Calu3 (cell line): Measurements from ENCODE around the gene ADCY1. TPM values are rescaled to one million over a fixed set of nuclear protein-coding genes. Genes with fewer than 3 reads are reported as not detected.
"Not testable (repeated sequence)": the region's sequence is repeated elsewhere in the genome, so short reads cannot be mapped to it uniquely, and the experiment has no call there.

Experiments used
- Bru-seq: library from RNA; stranded (reverse); fragments of 400-500 nt; gene quantifications from one replicate; lab custom pipeline; 2021; lab: Mats Ljungman, UMichigan
- BruChase-seq, 2 experiments: library from RNA; stranded (reverse); fragments of 400-500 nt; gene quantifications; one replicate each; lab custom pipeline; 2021; lab: Mats Ljungman, UMichigan
- BruUV-seq: library from RNA; stranded (reverse); fragments of 400-500 nt; replicated peaks from 2 replicates; lab custom pipeline; 2021; lab: Mats Ljungman, UMichigan
- CTCF ChIA-PET: fragments of 300-600 bp; sonication (Branson Sonifier 250); formaldehyde crosslinking; loops from one replicate; lab custom pipeline; 2022; ENCODE audit warnings: antibody characterized with exemption; lab: Charles Lee
- DNase-seq: peaks from one replicate; pipeline ENCODE4 v3.0.0; 2022
- H3K27ac Mint-ChIP-seq: one replicate; pipeline ENCODE4 v1.8.0; 2022; ENCODE audit warnings: mixed read lengths; ENCODE audit not compliant: unreplicated experiment
- H3K27me3 Mint-ChIP-seq: one replicate; pipeline ENCODE4 v1.8.0; 2022; ENCODE audit warnings: mixed read lengths; ENCODE audit not compliant: unreplicated experiment
- H3K36me3 Mint-ChIP-seq: one replicate; pipeline ENCODE4 v1.8.0; 2022; ENCODE audit warnings: mild to moderate bottlenecking, moderate library complexity, mixed read lengths; ENCODE audit not compliant: insufficient read depth, unreplicated experiment
- H3K4me1 Mint-ChIP-seq: one replicate; pipeline ENCODE4 v1.8.0; 2022; ENCODE audit warnings: mild to moderate bottlenecking, low read depth, mixed read lengths; ENCODE audit not compliant: unreplicated experiment
- H3K4me3 Mint-ChIP-seq: one replicate; pipeline ENCODE4 v1.8.0; 2022; ENCODE audit warnings: mild to moderate bottlenecking, low read depth, moderate library complexity, mixed read lengths; ENCODE audit not compliant: unreplicated experiment
- H3K9me3 Mint-ChIP-seq: one replicate; pipeline ENCODE4 v1.8.0; 2022; ENCODE audit warnings: low read depth, mixed read lengths; ENCODE audit not compliant: unreplicated experiment
- CTCF ChIP-seq: fragments of 200-600 bp; IDR thresholded peaks from one replicate; pipeline ENCODE4 v1.8.0; 2022; ENCODE audit warnings: antibody characterized with exemption; ENCODE audit not compliant: unreplicated experiment
- intact Hi-C: fragments of 100-400 bp; cut with micrococcal nuclease; formaldehyde crosslinking; loops from one replicate; pipeline ENCODE4 v1.10.0; 2022; ENCODE audit not compliant: unreplicated experiment
- long read RNA-seq: library from polyadenylated mRNA; stranded (forward); transcript quantifications from one replicate; pipeline ENCODE4 v2.0.0, GENCODE V29; 2022
- total RNA-seq: library from RNA; stranded (reverse); gene quantifications from 2 replicates; pipeline ENCODE4 v1.2.3, GENCODE V29; 2022

Gene ADCY1
- total RNA-seq (7.6 and 8.8 TPM in 2 replicates), Bru-seq, nascent RNA (percentile 40 among the genes with signal in this experiment), BruChase-seq, experiment 1, labeled RNA remaining after a 6-hour chase (percentile 42 among the genes with signal in this experiment), BruChase-seq, experiment 2, labeled RNA remaining after a 2-hour chase (percentile 37 among the genes with signal in this experiment)
- long read RNA-seq, partial matches to known transcripts: 0 of 2 reads
- long read RNA-seq, other reads (novel, unspliced or antisense): 2 of 2 reads

- no TSS peak for BruUV-seq
- no peak for TF ChIP-seq CTCF
- Mint-ChIP-seq H3K4me3 (peak within 1 kb of the TSS; percentile 65), H3K27me3 (peaks cover 95% of the 10 kb centered on the region), H3K9me3 (no peaks in the 10 kb centered on the region), H3K36me3 (peaks cover 4% of the 10 kb centered on the region), H3K27ac (no peak within 1 kb of the TSS), H3K4me1 (no peaks in the 10 kb centered on the region)
- intact Hi-C loops: loop anchor here (10.0 kb wide), 1 partner anchor 419 kb away; the partner anchor contains the start of gene RAMP3
- peak; percentile 71 for DNase-seq
- CTCF ChIA-PET: interaction anchor here (1.2 kb wide), 1 partner anchor 17 kb away, joined by 3 read pairs; no protein-coding TSS in a partner anchor
These were observed at the start of gene ADCY1 for GRCh38 chr7:45573661-45574415. Gene ADCY1, plus strand, starts transcription at chr7:45574368. Its CDS starts 176 bp downstream, at chr7:45574544.

- TF ChIP-seq CTCF: no peak
- CTCF ChIA-PET: no interaction called here
- intact Hi-C loops: no loop called here
- H3K27ac Mint-ChIP-seq: no peak overlapping the region
- H3K27me3 Mint-ChIP-seq: peaks cover 55% of the 10 kb centered on the region
- no peaks in the 10 kb centered on the region for H3K9me3 Mint-ChIP-seq
- H3K4me3 Mint-ChIP-seq: no peak overlapping the region
- no peak for DNase-seq
- H3K4me1 Mint-ChIP-seq: no peaks in the 10 kb centered on the region
- no peaks in the 10 kb centered on the region for H3K36me3 Mint-ChIP-seq
- no TSS peak for BruUV-seq
These were observed 49.7 kb upstream of the ADCY1 start for GRCh38 chr7:45524445-45524844.

GRCh38 chr7:45525057-45525456 is 49.1 kb upstream of the ADCY1 start:
- Mint-ChIP-seq H3K4me3 (no peak overlapping the region), H3K9me3 (no peaks in the 10 kb centered on the region), H3K4me1 (no peaks in the 10 kb centered on the region), H3K27ac (no peak overlapping the region), H3K36me3 (no peaks in the 10 kb centered on the region), H3K27me3 (peaks cover 55% of the 10 kb centered on the region)
- CTCF ChIA-PET: no interaction called here
- no peak for TF ChIP-seq CTCF
- no TSS peak for BruUV-seq
- intact Hi-C loops: no loop called here
- no peak for DNase-seq

- intact Hi-C loops: no loop called here
- no TSS peak for BruUV-seq
- peaks cover 8% of the 10 kb centered on the region for H3K9me3 Mint-ChIP-seq
- no peaks in the 10 kb centered on the region for H3K4me1 Mint-ChIP-seq
- H3K4me3 Mint-ChIP-seq: no peak overlapping the region
- no peak overlapping the region for H3K27ac Mint-ChIP-seq
- no peaks in the 10 kb centered on the region for H3K36me3 Mint-ChIP-seq
- TF ChIP-seq CTCF: no peak
- no peak for DNase-seq
- CTCF ChIA-PET: interaction anchor here (1.3 kb wide), 1 partner anchor 10 kb away, joined by 4 read pairs; no protein-coding TSS in a partner anchor
- peaks cover 51% of the 10 kb centered on the region for H3K27me3 Mint-ChIP-seq
These were observed 30.7 kb upstream of the ADCY1 start for GRCh38 chr7:45543473-45543872.

GRCh38 chr7:45545105-45545710 is 29.0 kb upstream of the ADCY1 start:
- CTCF ChIA-PET, BruUV-seq, H3K4me1 Mint-ChIP-seq, H3K9me3 Mint-ChIP-seq, H3K27ac Mint-ChIP-seq, DNase-seq, H3K4me3 Mint-ChIP-seq, H3K36me3 Mint-ChIP-seq, intact Hi-C loops: not testable (repeated sequence)
- peaks cover 67% of the 10 kb centered on the region for H3K27me3 Mint-ChIP-seq

GRCh38 chr7:45548917-45549316 is 25.3 kb upstream of the ADCY1 start:
- CTCF ChIA-PET, intact Hi-C loops, H3K36me3 Mint-ChIP-seq, H3K4me1 Mint-ChIP-seq, H3K27ac Mint-ChIP-seq, DNase-seq, H3K4me3 Mint-ChIP-seq, H3K9me3 Mint-ChIP-seq, BruUV-seq: not testable (repeated sequence)
- H3K27me3 Mint-ChIP-seq: peaks cover 79% of the 10 kb centered on the region
